22Rv1 (cell line): ENCODE results near the gene TLX1.

ENCODE experiments used
- ZFX ChIP-seq: fragments of 450-650 bp; IDR thresholded peaks from 2 replicates; pipeline ENCODE4 v1.6.1; 2017; ENCODE audit warnings: antibody characterized with exemption, borderline replicate concordance
- TF ChIP-seq, protein P1 (sequence below): fragments of 450-650 bp; IDR thresholded peaks from 2 replicates; pipeline ENCODE4 v1.5.1; 2017; ENCODE audit warnings: mild to moderate bottlenecking

DNA sequence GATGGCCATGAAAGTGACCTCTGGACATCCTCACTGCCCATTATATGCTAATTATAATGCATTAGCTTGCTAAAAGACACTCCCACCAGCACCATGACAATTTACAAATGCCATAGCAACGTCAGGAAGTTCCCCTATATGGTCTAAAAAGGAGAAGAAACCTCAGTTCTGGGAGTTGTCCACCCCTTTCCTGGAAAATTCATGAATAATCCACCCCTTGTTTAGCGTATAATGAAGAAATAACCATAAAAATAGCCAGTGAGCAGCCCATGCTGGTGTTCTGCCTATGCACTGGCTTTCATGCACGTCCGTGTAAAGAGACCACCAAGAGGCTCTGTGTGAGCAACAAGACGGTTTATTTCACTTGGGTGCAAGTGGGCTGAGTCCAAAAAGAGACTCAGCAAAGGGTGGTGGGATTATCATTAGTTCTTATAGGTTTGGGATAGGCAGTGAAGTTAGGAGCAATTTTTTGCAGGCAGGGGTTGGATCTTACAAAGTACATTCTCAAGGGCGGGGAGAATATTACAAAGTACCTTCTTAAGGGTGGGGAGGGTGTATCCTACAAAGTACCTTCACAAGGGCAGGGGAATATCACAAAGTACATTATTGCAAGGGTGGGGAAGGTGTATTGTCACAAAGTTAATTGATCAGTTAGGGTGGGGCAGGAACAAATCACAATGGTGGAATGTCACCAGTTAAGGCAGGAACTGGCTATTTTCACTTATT is 52.5 kb downstream of the TLX1 start:
- TF ChIP-seq, protein P1, sequence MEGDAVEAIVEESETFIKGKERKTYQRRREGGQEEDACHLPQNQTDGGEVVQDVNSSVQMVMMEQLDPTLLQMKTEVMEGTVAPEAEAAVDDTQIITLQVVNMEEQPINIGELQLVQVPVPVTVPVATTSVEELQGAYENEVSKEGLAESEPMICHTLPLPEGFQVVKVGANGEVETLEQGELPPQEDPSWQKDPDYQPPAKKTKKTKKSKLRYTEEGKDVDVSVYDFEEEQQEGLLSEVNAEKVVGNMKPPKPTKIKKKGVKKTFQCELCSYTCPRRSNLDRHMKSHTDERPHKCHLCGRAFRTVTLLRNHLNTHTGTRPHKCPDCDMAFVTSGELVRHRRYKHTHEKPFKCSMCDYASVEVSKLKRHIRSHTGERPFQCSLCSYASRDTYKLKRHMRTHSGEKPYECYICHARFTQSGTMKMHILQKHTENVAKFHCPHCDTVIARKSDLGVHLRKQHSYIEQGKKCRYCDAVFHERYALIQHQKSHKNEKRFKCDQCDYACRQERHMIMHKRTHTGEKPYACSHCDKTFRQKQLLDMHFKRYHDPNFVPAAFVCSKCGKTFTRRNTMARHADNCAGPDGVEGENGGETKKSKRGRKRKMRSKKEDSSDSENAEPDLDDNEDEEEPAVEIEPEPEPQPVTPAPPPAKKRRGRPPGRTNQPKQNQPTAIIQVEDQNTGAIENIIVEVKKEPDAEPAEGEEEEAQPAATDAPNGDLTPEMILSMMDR: no peak
- TF ChIP-seq ZFX: no peak
